Astrocyte of the hippocampus (primary cell): ENCODE data around the gene NTRK3.

Source experiments
- DNase-seq: peaks from one replicate; pipeline ENCODE4 v3.0.0; 2011; ENCODE audit warnings: low read depth, low spot score

The NTRK3 gene

DNA sequence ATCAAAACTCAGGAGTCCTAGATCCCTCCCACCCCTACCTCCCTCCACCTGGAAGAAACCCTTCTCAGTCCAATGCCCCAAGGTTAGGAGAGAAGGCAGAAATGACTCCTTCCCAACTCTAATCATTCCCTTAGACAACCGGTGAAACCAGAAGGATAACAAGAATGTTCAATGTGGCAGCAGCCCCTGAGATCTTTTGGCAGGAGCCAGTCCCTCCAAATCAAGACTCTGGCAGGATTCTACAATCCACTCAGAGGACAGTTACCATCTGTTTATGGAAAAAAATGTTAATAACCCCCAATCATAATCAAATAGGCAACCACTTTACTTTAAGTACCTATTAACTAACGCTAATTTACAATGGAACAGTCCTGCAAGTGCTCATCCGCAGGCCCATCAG is 136.5 kb downstream of the NTRK3 start:
- no peak for DNase-seq

DNA sequence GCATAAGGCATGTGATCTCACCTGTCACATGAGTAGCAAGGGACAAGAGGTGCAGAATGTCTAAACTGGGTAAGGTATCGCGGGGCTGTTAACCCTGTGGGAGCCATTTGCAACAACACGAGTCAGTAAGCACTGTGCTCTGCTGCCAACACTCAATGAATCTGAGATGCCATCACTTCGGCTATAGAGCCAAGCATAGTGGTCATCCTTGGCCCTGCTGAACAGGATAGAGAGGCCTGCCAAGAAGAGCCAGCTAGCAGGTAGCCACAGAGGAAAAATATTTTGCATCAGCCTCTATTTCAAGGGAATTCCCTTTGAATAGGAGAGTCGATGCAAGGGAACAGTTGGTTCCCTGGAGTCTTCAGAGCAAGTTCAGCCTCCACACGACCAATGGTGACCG is 137.8 kb downstream of the NTRK3 start:
- peak; percentile 28 for DNase-seq

DNA sequence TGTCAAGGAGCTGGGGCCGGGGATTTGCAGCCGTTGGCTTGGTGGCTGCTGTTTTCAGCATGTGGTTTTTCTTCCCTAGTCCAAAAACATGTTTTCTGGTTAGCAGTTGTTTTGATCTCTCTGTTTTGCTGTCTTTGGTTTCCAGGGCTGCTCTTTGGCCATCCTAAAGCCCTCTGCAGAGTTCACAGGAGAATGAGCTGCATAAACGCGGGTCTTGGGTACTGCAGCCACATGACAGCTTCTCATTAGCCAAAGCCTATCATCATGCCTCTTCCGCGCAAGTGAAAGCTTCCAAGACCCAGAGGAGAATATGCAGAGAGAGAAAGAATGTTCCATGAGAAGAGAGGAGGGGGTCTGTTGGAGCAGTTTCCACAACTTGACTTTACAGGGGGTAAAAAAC is 138.5 kb downstream of the NTRK3 start:
- peak; percentile 6 for DNase-seq

DNA sequence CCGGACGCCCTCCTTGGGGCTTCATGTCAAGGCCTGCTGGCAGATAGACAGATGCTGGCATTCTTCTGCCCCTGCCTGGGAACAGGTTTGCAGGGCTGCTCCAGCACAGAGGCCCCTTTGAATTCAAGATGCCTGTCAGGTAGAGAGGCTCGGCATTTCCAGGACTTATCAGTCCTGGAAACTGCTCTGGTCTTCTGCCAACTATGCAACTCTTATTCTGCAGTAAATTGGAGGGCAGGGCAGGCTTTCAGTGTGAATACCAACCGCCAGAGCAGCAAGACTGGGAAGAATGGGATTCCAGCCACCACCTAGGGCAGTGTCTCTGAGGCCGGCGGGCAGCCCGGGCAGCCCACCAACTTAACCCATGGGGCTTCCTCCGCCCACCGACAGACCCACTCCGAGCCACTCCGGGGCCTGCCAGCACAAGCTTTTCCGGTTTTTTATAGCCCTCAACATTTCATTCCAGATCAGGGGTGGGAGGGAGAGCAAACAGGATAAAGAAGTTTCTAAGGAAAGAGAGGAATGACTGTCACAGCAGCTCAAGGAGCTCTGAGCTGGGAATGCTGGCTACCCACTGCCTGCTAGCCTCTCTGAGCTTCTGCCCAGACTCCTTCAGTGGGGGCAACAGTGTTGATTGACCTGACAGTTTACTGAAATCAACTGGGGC is 140.9 kb downstream of the NTRK3 start:
- DNase-seq: peak; percentile 91

DNA sequence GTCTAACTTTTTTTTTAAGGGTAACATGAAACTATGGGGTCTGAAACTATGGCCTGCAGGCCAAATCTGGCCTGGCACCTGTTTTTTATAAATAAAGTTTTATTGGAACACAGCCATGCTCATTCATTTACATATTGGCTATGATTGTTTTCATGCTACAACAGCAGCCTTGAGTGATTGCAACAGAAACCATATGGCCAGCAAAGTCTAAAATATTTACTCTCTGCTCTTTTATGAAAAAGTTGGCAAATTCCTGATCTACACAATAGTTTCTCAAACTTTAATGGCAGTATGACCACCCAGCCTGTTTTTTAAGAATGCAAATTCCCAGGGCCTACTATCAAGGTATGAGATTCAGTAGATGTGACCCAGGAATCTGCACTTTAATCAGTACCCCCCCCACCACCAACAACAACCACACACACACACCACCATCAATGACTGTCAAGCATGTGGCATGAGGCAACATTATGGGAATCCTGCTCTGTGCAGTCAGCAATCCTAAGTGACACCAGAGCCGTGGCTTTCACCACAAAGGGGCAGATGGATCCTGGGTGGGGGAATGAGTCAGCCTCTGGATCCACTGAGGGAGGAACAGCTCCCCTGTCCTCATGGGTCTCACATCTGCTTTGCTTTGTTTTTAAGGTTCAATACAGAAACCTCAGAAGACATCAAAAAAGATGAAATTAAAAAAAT is 142.8 kb downstream of the NTRK3 start:
- DNase-seq: peak; percentile 72

DNA sequence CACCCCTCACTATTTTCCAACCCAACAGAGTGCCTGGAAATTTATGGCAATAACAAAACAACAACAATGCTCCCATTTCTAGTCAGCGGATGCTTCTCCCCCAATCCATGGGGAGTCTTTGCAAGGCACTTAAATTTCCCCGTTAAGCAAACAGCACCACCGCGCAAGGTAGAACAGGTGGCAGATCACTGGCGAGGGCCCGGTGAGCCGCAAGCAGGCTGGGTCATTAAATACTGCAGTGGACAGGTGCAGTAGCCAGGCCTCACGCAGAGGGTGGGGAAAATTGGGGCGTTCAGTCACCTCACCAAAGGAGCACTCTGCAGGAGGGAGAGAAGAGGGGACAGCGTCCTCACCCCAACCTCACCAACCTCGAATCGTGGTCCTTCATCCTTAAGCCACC is 147.5 kb downstream of the NTRK3 start:
- DNase-seq: no peak

DNA sequence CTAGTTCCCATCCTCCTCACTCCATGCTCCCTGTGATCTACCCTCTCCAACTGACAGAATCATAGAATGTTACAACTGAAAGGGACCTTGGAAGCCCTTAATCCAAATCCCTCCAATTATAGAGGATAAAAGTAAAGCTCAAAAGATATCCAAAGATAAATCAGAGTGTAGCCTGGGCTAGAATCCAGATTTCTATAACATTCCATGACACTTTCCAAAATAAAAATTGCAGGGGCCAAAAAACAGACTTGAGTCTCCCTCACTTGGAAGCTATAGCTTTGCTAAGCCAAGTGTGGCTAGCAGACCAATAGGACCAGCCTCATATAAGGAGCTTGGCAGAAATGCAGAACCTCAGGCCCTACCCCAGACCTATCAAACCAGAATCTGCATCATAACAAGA is 148.1 kb downstream of the NTRK3 start:
- DNase-seq: no peak

DNA sequence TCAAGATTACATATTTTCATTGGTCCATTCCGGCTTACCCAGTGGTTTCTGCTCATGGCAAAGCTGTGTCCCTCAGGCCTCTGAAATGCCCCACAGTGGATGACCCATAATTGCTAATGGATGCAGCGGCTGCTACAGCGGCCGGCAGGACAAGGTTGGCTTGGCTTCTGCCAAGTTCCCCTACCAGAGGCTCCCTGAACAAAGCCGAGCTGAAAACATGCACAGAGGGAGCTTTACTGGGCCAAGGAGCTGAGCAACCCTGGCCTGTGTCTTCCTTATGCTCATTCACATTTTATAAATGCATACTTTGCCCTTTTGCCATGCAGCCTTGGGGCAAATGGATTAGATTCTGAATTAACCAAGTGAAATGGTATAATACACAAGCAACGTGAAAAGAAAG is 150.5 kb downstream of the NTRK3 start:
- DNase-seq: peak; percentile 13

DNA sequence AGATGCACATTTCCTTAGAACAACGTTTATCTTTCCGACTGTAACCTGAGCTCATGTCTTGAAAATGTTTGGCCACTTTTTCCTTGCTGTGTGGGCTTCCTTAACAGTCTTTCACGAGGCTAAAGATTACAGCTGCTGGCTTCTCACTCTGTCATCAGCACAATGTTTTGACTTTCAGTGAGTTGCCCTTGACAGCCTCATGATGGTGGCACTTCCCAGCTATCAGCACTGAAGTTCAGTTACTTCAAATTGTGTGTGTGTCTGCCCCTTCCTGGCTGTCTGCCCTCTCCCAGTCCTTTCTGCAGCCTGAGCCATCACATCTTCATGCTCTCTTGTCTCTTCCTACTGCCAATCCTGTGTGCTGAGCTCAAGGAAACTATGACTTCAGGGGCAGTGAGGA is 152.2 kb downstream of the NTRK3 start:
- DNase-seq: no peak

DNA sequence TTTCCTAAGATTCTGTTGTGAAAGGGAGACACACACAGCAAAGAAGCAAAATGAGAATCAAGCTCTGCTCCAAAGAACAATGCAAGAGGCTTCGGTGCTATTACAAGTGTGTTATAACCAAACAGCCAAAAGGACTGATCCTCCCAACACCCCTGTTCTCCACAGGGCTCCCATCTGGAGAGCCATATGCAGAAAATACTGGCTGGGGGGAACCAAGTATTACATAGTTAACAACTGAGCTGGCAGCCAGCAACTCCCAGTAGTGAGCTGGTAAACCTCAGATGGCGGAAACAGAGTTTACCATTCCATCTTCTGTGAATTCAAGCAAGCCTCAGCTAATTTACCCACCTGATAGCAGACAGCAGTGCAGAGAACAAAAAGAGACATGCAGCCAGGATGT is 156.4 kb downstream of the NTRK3 start:
- peak; percentile 39 for DNase-seq

DNA sequence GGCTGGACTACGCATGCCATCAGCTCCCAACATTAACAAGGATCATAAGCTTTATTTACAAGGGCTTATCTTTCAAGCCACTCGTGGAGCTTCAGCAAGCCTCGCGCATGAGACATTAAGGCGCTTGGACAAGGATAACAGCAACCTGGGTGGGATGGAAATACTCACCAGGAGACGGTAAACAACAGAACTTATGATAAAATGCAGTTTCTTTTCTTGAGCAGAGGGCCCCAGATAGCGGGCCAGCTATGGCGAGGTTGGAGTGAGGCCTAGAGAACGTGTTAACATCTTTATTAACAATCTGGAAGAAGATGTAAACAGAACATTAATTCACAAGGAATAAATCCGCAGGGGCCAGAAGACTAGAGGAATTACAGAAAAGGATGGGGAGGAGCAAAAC is 158.2 kb downstream of the NTRK3 start:
- no peak for DNase-seq

DNA sequence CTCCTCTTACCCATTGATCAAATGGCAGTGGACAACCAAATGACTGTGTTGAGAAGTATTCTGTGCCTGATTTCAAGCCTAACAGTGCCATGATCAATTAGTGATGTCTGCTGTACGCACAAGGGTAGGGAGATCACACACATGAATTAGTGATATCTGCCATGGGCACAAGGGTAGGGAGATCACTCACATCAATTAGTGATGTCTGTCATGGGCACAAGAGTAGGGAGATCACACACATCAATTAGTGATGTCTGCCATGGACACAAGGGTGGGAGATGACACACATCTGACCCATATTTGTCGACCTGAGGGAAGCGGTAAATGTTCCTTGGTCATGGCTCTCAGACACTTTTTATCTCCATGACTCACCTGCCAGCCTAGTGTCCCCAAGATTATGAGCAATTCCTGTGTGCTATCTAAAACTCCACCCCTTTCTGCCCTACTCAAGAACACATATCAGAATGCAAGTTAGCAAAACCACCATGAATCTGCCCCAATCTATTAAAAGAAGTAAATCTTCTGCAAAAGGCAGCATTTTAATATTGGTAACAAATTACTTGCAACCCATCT is 165.0 kb downstream of the NTRK3 start:
- DNase-seq: no peak

DNA sequence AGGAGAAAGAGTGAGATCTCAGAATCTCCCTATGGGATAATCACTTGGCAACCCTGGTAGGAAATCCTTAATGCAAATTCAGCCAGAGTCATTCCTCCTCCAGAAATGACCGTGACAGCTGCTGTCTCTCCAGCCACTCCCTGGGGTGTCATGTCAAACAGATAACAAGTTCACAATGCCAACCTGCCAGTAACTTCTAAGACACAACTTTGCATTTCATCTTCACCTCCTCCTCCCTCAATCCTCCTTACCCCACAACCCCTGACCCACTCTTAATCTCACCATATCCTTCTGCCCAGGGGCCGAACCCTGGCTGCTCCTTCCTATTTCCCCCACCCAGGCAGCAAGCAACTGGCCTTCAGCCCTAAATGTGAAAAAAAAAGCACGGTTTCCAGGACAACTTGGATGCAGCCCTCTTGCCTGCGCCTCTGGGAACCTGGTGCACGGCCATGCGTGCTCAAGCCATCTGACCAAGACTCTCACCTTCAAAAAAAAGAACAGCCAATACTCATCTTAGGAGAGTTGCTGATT is 166.0 kb downstream of the NTRK3 start:
- no peak for DNase-seq

DNA sequence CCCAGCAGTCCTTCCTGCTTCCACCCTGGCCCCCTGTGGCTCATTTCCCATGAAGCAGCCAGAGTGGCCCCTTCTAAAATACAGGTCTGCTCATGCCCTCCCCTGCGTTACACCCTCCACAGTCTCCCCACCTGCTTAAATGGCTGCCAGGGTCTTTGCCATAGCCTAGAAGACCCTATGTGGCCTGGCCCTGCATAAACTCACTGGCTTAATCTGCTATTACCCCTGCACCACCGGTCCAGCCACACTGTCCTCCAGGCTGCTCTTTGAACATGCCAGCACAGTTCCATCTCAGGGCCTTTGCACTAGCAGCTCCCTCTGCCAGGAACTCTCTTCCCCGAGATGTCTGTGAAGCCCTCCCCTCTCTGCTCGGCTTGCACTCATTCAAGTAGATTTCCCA is 166.8 kb downstream of the NTRK3 start:
- DNase-seq: no peak

DNA sequence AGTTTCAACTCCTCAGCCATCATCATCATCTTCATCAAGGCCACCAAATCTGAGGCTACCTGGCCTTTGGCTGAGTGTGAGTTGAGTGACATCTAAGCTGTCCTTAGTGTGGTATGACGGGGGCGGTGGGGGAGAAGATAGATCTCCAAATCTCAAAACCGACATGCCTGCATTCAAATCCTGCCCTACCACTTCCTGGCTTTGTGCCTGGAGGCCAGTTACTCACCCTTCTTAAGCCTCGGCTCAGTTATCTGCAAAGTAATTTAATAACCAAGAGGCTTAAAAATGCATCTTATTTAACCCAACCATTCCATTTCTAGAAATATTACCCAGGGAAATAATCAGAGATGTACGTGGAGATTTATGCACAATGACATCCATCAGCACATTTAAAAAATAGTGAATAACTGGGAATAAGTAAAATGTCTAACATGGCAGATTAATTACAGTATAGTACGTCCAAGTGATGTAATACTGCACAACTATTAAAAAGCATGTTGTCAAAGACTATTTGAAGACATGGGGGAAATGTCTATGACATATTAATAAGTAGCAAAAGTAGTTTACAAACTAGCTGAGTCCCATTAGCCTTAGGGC is 167.4 kb downstream of the NTRK3 start:
- peak; percentile 72 for DNase-seq

DNA sequence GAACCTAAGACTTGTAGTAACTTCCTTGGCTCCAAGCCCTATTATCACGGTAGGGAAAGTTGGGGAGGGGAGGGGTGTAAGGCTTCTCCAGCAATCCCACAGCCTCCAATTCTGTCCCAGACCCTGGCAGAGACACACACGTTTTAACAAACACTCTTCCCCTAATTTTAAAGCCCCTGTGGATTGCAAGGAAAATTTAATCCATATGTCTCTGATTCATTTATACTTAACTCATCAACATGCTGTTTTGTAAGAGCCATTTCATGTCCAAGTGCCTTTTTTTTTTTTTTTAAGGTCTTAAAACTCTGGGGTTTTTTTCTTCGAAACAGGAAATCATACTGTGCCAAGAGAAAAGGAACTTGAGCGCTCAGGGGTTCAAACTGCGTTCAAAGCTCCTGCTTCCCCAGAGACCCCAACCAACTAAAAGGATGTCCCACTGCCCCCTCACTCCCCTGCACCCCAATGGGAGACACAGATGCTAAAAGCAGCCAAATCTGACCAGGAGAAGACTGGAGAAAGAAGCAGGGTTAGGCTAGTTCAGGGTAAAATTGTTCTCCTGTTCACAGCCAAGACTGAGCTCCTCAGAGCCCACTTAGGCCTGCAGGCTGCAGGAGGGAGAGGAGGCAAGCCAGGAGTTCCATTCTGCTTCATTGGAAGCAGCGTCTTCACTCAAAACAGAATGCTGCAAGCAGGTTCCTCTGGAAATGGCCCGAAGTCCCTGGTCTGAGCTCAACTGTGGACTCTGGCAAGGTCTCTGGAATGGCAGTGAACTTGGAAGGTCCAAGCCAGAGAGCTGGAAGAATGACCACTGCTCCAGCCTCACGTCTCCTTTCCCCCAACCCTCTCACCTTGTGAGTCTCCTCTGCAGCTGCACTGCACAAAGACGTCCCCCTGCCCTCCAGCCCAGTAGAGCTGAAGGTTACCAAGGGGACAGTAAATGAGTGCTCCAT is 172.5 kb downstream of the NTRK3 start:
- no peak for DNase-seq

DNA sequence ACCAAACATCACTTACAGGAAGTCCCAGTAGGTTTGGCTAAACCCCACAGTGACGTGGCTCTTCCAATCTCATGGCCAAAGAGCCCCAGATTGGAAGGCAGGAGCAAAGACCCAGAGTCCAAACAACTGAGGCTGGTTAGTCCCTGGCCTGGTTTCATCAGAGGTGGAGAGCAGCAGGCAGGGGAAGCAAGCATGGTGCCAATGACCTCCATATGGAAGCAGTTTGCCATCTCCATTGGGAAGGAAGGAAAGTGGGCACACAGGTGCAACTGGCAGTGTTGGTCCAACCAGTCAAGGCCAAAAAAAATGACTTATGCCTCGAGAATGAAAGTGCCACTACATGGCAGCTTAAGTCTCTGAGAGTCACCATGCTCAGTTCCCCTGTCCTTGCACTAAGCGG is 175.9 kb downstream of the NTRK3 start:
- no peak for DNase-seq

DNA sequence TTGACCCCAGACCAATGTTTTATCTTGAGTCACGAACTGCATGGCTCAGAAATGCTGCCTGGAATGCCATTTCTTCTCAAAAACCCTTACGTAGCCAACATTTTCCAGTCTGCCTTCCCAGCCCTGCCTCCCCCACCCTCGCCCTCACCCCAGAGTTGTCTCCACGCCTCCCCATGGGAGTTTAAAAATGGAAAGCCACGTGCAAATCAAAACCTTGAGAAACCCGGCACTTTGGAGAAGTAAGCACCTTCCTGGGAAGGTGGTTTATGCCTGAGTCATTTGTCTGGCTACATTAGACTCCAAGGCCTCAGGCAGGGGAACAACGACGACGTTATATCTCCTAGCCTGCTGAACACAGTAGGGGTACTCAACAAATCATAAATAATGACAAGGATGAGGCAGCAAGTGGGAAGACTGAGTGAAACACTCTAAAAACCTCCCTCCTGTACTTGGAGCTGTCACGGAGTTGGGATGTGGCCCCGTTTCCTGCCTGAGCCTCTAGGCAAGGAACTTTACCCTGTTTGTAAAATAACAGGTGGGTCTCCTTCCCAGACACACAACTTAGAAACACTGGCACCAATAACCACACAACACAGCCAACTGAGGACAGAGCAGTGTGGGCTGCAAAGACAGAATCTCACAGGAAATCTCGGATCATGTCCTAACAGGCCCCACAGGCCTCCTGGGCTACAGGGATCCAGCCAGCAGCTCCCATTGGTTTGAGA is 179.1 kb downstream of the NTRK3 start:
- peak; percentile 38 for DNase-seq

DNA sequence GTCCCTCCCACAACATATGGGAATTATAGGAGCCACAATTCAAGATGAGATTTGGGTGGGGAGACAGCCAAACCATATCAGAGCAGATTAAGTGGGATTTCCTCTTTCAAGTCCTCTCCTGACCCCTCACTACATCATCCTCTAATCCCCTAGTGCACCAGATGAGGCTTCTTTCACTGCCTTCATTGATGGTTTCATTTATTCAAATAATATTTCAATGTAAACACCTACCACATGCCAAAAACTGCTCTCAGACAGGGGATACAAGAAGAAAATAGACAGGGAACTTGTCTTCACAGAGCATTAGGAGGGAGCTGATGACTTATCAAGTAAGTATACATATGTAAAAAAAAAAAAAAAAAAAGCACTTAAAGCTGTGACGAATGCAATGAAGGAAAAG is 180.2 kb downstream of the NTRK3 start:
- DNase-seq: no peak

DNA sequence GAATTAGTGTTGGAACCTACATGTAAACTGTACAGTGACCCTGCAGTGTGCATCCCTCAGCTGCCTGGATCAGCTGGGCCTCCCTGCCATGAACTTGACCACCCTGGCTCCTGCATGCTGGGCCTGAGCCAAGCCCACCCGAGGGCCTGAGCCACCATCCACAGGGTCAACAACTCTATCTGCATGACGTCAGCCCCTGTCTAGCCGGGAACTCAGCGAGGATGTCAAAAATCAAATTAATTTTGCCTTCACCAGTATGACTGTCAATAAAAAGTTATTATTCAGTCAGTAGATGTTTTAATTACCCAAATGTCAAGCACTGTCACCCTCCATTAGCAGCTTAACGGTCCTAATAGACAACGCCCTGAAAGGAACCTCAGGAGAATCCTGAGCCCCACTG is 181.4 kb downstream of the NTRK3 start:
- no peak for DNase-seq

DNA sequence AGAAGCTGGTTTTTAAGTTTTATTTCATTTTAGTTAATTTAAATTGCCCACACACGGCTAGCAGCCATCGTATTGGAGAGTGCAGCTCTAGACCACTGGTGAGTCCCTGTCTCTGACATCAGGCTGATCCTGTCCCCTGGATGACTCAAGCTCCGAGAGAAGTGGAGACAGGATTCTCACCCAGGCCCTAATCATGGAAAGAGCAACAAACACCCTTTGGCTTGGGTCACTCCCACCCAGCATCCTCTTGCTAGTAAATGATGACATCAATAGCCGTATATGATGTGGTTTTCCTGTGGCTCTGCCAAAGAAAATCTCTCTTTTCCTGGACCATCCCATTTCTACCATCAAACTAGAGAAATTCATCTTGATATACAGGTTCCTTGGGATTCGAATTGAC is 182.2 kb downstream of the NTRK3 start:
- DNase-seq: no peak
